Fibroblast of the conjunctiva (primary cell): Measurements from ENCODE around the gene SMIM29.

Experiments
- DNase-seq: peaks from one replicate; pipeline ENCODE4 v3.0.0-alpha.2; 2010; ENCODE audit warnings: low read depth

Gene SMIM29

DNA sequence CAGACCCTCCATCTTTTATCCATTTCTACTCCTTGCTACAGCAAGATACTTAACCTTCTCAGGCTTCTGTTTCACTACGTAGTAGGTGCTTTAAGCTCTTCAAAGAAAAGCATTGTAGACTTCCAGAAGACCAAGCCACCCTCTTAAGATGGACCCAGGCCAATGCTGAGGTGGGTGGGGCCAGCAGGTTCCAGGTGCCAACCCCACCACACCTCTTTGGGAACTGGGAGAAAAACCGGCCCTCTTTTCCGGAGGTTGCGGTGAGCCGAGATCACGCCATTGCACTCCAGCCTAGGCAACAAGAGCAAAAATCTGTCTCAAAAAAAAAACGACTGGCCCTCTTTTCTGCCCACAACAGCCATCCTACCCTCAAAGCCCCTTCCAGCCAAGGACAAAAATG, 22.7 kb downstream of the SMIM29 start:
- DNase-seq: no peak

- DNase-seq: no peak
Observed at GRCh38 chr6:34225551-34225950, 23.3 kb downstream of the SMIM29 start.

DNA sequence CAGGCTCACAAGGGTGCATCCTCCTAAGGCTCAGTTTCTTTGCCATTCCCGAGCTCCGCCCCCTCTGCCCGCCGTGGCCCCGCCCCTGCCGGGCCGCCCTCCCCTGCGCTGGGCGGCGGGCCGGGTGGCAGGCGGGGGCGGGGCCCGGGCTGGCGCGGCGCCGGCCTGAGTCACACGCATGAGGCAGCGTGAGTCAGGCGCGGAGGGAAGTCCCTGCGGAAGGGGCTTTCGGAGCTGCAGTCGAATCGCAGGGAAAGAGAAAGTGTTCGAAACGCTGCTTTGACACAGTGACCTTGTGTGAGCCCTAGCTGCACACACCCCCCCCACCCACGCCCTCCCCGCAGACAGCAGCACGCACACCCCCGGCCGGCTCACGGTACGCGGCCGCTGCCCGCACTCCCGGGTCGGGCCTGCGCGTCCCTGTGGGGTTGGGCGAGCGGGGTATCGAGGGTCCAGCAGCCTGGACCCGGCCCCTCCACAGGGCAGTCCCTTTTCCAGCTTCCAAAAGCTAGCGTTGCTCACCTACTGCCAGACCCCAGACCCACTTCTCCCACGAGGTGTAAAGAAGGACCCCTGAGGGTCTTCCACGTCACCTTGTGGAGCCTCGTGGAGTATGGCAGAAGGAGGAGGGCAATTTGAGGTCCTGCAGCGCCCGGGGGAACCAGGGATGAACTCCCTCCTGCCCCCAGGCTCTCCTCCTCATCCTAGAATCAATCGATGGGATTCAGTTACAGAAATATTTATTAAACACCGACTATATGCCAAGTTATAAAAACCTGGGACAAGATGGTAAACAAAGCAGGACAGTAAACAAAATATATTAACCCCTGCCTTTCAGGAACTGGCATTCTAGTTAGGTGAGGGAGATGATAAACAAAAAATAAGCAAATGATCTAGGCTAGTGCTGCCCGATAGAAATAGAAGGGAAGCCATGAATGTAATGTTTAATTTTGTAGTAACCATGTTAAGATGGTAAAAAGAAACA, 24.6 kb downstream of the SMIM29 start:
- peak; percentile 92 for DNase-seq

- no peak for DNase-seq
Observed at GRCh38 chr6:34223381-34223955, 25.3 kb downstream of the SMIM29 start.

- no peak for DNase-seq
Observed at GRCh38 chr6:34218691-34219090, 30.1 kb downstream of the SMIM29 start.

- DNase-seq: no peak
Observed at GRCh38 chr6:34213772-34214171, 35.0 kb downstream of the SMIM29 start.

DNA sequence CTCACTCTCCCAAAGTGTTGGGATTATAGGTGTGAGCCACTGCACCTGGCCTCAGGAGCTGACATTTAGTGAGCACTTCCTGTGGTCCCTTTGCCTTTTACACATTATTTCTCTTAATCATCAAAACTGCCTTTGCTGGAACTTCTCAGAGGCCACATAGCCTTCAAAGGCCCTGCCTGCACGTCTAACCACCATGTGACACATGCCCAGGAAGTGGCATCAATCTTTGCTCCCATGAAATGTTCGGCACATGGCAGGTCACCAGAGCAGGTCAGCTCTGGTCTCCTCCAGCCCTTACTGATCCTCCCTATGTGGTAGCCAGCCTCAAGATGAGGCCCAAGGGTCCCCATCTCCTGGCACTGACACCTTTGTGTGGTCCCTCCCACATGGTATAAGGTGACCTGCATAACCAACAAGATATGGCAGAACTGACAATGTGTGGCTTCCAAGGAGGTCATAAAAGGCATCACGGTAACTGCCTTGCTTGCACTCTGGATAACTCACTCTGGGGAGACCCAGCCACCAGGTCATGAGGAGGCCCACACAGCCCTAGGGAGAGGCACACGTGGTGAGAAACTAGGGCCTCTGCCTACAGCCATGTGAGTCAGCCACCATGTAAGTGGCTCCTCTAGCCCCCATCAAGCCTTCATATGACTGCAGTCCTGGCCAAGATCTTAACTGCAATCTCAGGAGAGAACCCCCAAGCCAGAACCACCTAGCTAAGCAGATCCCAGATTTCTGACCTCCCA, 40.9 kb downstream of the SMIM29 start:
- no peak for DNase-seq

DNA sequence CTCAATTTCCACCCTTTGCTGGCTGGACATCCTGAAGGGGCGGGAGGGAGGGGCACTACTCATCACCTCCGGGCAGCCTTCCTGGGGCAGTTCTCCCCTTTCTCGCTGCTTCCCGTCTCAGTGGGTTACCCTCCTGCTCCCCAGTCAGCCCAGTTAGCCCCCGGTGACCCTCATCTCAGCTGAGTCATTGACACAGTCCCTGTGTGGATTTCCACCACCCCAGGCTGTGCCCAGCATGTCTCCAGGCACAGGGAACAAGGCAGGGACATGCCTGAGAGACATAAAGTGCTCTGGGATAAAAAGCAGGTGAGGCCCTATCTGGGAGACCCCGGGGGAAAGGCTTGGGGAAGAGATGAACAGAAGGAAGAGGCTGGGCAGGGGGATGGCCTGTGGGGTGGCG, 42.1 kb downstream of the SMIM29 start:
- DNase-seq: no peak

DNA sequence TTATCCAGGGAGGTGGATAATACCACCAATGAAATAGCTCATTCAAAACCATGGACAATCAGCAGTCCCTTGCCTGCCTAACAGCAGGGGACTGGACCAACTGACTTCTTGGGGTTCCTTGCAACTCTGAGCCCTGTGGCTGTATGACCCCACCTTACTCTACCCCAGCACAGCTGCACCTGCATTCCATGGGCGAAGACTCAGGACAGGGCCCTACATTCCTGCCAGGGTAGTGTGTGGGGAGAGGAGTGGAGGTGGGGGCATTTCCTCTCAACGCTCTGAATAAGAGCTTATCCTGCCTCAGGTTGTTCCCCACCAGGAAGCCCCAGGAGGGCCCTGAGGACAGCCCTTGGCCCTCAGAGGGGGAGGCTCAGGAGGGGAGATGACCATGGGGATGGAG, 42.9 kb downstream of the SMIM29 start:
- no peak for DNase-seq

DNA sequence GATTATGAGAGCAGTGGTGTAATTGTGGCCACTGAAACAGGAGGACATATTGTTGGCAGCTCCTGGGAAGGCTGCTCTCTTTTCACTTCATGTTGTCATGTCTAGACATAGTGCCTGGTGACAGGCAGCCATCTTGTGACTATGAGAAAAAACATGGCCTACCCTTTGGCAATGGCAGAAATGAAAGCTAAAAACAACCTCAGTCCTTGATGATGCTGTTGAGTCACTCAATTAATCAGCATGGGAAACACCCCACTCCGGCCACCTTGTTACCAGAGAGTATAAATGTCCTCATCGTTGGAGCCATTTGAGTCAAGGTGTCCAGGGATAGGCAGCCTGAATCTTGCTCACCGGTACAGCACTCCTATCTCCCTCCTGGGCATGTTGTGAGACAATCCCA, 43.3 kb downstream of the SMIM29 start:
- DNase-seq: no peak

DNA sequence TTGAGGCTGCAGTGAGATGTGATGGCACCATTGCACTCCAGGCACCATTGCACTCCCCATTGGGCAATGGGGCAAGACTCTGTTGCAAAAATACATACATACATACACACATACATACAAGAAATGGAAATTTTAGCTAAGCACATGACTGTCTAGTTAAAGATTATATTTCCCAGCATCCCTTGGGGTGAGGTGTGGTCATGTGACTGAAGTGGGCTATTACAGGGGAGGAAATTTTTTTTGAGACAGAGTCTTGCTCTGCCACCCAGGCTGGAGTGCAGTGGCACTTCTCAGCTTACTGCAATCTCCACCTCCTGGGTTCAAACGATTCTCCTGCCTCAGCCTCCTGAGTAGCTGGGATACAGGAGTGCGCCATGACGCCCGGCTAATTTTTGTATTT, 44.1 kb downstream of the SMIM29 start:
- DNase-seq: no peak

DNA sequence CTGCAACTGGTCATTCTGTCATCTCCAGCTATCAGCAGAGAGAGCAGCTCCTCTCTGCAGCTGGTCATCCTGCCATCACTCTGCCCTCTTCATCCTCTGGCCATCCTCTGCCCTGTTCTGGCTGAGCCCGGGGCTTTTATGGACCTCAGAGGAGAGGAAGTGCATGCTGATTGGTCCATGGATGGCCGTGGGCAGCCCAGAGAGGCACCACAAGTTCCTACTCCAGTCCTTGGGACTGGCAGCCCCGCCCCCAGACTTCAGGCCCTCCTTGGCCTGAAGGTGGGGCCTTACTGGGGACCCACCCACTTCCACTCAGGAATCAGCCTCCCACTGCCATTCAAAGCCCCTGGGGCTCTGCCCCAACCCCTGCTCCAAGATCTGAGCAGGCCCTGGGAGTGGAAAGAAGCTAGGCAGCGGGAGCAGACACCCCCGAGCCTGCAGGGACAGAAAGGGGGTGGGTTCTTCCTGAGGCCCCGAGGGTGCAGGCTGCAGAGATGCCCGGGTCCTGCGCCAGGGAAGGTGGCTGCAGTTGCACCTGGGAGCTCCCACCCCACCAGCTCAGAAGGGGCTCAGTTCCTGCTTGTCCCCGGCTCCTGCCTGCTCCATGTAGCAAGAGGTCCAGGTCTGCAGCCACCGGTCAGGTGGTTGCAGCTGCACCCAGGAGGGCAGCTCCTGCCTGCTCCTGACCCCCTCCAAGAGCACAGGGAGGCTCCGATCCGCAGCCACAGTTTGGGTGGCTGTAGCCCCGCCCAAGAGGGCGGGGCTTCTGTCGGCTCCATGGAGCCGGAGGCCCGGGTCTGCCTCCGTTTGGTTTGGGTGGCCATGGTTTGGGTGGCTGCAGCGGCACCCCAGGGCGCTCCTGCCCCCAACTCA, 46.2 kb downstream of the SMIM29 start:
- no peak for DNase-seq

GRCh38 chr6:34201455-34202107, 47.2 kb downstream of the SMIM29 start:
- no peak for DNase-seq

DNA sequence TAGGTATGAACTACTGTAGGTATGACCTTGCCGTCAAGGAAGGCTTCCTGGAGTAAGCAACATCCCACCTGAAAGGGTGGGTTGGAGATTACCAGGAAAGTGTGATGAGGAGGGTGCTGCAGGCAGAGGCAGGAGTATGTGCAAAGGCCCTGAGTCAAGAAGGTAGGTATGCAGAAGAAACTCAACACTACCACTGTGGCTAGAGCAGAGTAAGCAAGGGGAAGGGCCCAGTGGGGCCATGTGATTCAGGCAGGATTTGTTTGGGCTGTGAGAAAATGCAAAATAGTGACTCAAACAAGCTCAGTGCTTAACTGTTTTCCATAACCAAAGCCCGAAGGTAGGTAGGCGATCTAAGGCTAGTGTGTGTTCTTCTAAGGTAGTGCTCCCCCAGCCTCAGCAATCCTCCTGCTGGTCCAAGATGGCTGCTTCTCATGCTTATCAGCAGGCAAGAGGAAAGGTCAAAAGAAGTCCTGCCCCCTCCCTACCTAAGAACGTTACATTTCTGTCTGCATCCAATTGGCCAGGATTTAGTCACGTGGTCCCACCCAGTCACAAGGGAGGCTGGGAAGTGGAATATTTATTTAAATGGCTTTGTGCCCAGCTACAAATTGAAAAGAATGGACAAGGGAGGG, 48.4 kb downstream of the SMIM29 start:
- peak; percentile 9 for DNase-seq

DNA sequence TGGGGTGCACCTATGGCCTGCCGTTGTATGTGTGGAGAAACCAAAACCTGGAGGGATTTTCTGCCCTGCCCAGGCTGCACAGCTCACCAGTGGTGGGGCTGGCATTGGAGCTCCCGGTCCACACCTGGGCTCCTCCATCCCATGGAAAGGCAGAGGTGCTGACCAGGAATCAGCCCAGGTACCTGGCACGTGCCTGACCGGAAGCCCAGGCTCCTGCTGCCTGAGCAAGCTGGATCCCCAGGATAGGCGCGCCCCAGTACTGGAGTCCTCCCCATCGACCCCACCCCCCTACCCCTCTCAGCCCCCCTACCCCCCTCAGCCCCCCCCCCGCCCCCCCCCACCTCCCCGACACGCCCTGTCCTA, 52.0 kb downstream of the SMIM29 start:
- no peak for DNase-seq
